Measurements from ENCODE around the gene TSKU.
"Not testable (repeated sequence)": the region's sequence is repeated elsewhere in the genome, so short reads cannot be mapped to it uniquely, and the experiment has no call there.

TSKU gene

DNA sequence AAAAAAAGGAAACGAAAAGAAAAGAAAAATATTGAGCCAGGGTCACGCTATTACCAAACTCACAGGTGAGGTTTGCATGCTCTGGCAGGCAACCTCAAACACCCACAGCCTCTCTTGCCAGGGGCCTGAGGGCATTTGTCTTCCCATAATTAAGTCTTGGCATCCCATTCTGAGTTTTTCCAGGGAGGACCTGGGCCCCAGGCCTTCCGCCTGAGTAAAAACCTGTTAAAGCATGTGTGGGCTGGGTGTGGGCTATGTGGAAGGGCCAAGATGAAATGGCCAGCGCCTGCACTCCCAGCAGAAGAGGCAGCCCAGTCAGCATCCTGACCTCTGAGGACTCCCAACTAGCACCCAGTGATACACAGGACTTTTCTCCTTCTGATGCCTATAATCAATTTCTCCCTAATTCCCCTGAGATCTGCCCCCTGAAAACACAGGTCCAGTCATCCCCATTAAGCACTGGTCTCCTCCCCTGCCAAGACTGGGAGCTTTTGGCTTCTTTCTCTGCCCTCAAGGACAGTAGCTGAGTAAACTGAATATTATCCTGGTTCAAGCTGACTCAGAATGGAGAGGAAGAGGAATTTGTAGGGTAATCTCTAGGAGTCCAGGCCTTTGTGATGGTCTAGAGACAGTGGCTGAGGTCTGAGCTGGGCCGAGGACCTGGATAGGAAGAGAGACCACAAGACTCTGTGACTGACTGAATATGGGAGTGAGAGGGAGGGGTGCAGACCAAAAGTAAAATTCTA is 42.0 kb downstream of the TSKU start:
- DNase-seq (ENCODE audit: low spot score) = no peak

DNA sequence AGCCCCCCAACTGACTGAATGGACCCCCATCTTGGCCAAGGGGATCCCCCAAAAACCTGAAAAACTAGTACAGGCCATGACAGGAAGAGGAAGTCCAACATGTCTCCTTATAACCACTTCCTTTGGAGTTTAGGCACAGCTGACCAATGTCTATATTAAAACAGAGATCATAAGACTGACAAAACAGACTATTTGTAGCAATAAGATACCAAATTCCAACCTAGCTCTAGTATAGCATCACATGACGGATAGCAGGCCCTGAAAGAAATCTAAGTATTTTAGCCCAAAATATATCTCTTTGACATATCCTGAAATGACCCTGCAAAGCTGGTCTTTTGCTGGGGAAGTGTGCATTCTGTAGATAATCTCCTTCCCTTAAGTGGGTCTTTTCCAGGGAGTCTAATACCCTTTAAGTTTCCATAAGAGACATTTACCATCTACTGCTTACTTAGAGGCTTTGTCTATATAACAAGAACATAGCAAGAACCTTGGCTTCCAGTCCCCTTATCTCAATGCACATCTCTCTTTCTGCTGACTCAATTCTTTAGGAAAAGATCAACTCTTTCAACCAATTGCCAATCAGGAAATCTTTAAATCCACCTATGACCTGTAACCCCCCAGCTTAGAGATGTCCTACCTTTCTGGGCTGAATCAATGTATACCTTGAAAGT is 42.7 kb downstream of the TSKU start:
- DNase-seq (ENCODE audit: low spot score) = no peak

DNA sequence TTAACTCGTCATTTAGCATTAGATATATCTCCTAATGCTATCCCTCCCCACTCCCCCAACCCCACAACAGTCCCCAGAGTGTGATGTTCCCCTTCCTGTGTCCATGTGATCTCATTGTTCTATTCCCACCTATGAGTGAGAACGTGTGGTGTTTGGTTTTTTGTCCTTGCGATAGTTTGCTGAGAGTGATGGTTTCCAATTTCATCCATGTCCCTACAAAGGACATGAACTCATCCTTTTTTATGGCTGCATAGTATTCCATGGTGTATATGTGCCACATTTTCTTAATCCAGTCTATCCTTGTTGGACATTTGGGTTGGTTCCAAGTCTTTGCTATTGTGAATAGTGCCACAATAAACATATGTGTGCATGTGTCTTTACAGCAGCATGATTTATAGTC is 43.4 kb downstream of the TSKU start:
- not testable (repeated sequence) for DNase-seq (ENCODE audit: low spot score)

DNA sequence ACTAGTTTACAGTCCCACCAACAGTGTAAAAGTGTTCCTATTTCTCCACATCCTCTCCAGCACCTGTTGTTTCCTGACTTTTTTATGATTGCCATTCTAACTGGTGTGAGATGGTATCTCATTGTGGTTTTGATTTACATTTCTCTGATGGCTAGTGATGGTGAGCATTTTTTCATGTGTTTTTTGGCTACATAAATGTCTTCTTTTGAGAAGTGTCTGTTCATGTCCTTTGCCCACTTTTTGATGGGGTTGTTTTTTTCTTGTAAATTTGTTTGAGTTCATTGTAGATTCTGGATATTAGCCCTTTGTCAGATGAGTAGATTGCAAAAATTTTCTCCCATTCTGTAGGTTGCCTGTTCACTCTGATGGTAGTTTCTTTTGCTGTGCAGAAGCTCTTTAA is 43.8 kb downstream of the TSKU start:
- DNase-seq (ENCODE audit: low spot score) = not testable (repeated sequence)

DNA sequence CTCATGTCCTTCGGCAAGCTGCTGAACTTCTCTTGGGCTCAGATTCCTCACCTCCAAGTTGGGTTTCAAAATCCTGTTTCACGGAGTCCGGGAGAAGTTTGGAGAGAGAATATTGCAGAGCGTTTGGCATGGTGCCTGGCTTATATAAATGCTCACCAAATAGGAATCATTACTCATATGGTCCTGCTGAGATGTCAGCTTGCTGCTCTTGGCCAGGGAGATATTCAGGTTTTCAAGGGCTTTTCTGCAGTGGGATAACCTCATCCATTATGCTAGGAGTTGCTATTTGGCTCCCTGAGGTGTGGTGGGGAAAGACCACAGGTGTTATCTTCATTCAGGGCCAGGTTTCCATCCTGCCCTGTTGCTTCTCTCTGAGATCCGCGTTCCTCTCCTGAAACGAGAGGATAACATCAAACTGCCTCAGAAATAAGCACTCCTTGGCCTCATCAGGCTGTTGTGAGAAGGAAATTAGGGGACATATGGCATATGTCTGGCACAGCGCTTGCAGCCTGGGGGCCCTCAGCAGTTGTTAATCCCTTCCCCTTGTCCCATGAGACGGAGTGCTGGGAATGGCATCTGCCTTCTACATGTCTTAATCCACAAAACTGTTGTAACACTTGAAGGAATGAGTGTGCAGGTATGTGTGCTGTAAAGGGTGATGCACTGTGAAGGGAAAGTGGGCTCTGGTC is 47.6 kb downstream of the TSKU start:
- DNase-seq (ENCODE audit: low spot score) = no peak

DNA sequence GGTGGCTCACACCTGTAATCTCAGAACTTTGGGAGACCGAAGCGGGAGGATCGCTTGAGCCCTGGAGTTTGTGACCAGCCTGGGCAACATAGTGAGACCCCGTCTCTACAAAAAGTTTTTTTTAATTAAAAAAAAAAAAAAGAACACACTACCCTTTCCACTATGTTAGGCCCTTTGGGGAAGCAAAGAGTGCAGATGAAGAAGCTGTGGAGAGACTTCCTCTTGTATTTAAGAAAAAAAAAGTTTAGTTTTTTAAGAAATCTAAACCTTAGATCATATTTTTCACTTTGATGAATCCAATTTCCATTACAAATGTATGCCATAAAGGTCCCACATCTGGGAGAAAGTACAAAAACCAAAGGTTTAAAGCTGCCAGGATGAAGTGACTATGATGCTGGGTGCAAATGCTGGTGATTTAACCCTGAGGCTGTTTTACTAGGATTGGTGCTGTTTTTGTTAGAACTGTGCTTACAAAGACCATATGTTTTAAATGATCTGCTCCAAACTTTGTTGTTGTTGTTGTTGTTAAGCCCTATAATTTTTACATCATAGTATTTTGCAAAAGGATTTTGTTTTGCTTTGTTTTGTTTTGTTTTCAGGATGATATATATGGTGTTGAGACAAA is 48.6 kb downstream of the TSKU start:
- no peak for DNase-seq (ENCODE audit: low spot score)

DNA sequence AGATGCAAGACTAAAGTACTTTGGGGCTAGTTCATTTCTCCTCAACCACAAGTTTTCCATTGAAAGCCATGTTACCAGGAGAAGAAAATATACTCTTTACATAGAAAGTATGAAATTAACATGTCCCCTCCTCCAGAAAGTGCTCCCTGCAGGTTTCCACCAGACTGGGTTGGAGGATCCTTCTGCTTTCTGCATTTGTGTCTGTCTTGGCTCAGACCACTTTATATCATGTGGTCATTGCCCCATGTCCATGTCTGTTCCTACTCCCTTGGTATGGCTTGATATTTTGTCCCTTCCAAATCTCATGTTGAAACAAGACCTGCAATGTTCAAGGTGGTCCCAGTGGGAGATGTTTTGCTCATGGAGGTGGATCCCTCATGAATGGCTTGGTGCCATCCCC is 49.2 kb downstream of the TSKU start:
- no peak for DNase-seq (ENCODE audit: low spot score)

DNA sequence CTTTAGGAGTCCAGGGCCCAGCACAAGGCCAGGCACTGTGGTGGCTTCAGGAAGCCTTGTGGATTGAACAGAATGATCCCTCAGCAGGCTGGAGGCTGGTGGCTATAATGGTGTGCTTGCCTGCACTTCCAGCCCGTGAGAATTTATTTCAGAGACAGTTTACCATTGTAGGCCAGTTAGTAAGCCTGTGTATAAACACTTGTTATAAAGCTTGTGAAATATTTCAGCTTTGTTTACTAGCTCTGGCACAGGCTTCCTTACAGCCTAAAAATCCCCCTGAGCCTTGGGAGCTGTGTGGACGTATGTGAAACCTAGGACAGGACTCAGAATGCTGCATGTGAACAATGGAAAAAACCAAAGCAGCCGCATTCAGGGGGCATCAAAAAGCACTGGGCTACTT is 51.0 kb downstream of the TSKU start:
- DNase-seq (ENCODE audit: low spot score) = no peak

DNA sequence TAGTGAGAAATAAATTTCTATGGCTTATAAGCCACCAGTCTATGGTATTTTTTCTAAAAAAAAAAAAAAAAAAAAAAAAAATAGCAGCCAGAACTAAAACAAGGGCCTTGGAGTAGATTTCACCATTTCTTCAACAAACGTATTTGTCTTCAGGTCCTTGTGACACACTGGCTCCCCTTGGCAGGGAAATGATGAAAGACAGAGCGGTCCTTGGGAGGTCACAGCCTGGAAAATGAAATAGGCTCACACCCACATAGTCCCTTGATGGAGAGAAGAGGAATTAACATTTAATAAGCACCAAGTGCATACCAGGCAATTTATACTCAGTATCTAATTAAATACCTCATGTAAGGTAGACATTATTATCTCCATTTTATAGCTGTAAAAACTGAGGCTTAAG is 51.9 kb downstream of the TSKU start:
- DNase-seq (ENCODE audit: low spot score) = no peak

DNA sequence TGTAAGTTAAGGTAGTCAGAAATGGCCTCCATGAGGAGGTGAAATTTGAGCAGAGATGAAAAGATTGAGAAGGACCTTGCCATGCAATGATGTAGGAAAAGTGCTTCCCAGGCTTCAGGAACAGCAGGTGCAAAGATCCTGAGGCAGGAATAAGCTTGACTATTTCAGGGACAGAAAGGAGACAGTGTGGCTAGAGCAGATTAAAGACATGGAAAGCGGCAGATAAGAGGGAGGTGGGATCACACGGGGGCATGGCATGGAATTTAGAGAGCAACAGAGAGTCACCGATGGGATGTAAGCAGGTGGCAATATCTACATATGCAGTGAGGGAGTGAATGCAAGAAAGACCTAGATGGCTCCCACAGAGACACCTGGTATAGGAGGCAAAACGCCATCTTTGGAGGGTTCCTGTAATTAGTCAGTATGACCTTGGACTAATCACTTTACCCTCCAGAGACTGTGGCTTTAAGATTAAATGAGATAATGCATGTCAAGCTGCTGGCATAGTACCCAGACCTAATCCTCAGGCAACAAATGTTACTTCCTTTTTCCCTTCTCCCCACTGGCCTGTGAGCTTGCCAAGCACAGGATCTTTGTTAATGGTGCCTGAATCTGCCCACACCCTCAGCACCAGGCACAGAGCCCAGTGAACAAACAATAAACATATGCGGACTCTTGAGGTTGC is 52.9 kb downstream of the TSKU start:
- no peak for DNase-seq (ENCODE audit: low spot score)

DNA sequence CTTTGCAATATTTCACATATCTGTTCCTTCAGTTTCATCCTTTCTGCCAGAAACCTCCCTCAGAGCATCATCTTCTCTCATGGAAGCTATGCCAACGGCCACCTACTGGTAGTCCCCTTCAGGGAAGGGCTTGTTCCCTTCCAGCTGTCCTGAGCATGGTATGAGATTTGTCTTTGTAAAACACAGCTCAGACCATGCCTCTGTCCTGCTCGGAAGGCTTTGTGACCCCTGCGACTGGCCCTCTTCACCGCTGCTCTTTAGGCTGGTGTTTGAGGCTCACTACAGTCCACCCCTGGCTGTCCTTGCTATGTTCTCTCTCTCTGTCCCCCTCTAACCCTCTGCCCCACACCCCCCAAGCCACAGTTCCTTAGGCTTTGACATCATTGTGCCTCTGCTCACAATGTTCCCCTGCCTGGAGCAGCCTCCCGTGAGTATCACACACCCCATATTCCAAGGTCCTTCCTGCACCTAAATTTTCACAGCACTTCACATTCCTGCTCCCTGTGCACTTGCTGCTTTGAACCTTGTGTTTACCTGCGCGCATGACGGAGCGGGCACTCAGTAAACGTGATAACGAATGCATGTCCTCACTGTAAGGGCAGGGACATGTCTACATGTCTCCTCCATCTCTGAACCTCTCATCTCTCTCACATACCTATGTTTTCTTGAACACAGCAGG is 53.6 kb downstream of the TSKU start:
- no peak for DNase-seq (ENCODE audit: low spot score)

DNA sequence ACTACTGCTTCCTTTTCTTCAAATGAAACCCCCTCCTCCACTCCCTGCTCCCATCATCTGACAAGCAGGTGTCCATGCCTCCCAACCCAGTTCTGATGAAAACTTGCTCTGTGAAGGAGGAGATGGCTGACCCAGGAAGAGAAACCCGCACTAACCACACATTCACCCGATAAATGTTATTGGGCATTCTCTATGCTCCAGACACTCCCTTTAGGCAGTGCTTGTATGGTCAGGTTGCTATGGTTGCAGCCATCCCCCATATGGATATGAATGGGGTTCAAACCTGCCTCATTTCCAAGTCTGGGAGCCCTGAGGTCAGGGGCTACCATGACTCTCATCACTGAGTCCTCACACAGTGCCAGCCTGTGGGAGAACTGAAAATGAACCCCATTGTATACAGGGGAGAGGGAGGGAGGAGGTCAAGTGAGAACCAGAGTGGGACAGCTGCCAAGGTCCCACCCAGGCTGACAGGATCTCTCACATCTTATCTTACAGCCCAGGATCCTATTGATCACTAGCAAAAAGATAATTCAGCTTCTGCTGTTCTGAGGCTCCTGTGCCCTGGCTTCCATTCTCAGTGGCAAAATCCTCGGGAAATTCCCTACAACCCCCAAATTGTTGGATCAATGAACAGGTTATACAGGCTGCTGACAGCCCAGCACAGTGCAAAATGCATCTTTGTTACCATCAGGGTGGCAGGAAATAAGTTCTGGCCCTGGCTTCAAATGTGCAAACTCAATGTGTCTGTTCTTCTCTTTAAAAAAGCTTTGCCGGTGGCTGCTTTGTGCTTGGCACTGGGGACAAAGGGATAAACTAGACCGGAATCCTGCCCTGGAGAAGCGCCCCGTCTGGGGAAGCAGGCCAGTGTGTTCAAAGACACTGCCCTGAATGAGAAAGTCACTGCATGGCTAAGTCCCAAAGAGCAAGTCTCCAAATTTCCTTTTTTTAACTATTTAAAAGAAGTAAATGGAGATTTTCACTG is 54.8 kb downstream of the TSKU start:
- no peak for DNase-seq (ENCODE audit: low spot score)

DNA sequence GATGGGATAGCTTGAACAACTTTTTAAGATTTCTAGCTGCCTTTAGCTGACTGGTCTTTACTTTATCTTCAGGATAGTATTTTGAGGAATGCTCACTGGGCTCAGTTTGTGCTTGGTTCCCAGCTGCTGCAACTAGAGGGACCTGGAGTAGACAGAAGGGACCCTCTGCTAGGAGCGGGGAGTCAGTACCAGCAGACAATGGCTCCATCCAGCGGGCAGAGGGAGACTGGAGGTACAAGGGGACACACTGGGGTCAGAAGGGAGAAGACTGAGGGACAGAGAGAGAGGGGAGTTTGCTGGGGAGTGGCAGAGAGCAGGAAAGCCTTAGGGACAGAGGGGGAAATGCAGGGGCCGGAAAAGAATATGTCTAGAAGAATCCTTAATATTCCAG is 55.5 kb downstream of the TSKU start:
- no peak for DNase-seq (ENCODE audit: low spot score)

DNA sequence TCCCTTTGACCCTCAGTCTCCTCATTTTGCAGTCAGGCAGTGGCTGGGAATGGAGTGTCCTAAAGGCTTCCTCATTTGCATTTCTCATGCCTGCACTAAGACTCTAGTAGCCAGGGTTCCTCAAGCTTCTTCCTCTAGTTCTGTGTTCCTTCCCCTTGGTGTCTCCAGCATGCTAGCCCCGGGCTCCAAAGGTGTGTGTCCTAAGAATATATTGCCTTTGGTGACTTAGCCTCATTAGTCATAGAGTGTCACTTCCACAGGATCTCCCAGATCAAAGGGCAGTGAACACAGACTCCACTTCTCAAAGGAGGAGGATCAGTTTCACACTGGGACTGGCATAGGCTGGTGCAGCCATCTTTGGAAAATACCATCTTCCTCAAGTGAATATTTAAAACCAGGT is 56.2 kb downstream of the TSKU start:
- no peak for DNase-seq (ENCODE audit: low spot score)

DNA sequence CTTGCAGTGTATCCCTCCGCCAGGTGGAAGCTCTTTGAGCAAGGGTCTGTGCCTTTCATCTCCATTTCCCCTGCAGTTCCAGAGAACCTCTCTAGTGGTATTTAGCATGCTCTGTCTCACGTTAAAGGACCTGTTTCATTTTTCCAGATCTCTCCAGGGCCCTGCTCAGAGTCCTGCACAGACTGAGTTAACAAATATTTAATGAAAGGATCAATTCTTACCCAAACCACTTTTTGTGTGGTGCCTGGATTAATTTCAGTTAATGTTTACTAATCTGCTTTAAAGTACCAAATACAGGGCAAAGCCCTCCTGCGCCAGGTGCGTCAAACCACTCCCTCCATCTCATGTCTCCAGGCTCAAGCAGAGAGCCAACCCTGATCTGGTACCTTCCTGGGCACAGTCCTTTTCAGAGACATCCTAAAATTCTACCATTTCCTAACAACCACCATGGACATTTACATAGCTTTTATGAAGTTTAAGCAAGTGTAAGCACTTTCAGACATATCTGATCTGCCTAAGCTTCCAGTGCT is 58.8 kb downstream of the TSKU start:
- DNase-seq (ENCODE audit: low spot score) = no peak

DNA sequence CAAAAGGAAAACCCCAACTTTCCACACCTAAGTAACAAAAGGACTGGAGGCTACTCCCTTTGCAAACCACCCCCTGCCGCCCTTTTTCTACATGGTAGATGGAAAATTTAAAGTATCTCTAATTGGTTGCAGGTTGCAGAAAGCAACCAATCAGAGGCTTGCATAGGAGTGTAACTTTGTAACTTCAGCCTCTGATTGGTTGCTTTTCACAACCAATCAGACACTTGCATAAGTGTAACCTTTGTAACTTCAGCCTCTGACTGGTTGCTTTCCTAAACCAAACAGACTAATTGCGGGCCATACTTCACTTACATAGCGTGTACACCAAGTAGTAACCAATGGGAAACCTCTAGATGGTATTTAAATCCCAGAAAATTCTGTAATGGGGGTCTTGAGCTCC is 60.8 kb downstream of the TSKU start:
- DNase-seq (ENCODE audit: low spot score) = no peak

DNA sequence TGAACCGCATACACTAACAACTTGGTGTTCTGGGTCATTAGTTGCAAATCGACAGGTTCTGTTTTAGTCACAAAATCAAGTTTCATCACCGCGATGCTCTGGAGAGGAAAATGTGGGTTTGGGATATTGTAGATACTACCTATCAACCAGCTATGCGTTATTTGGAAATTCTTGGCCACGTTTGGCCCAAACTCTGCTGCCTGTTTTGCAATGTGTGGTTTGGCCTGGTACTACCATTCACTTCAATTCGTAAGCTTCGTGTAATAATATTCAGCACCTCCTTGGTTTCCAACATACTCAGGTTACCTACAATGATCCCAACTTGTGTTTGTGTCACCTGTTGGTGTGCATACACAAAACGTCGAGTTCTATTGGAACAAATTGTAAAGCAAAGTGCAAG is 61.4 kb downstream of the TSKU start:
- DNase-seq (ENCODE audit: low spot score) = no peak

DNA sequence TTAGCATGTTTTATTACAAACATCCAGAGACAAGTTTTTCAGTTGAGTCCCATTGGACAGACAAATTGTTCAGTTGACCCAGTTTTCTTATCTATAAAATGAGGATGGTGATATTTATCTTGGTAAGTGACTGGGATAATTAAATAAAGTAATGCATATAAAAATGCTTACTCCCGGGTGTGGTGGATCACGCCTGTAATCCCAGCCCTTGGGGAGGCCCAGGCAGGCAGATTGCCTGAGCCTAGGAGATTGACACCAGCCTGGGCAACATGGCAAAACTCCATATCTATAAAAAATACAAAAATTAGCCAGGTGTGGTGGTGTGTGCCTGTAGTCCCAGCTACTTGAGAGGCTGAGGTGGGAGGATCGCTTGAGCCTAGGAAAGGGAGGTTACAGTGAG is 61.9 kb downstream of the TSKU start:
- no peak for DNase-seq (ENCODE audit: low spot score)

DNA sequence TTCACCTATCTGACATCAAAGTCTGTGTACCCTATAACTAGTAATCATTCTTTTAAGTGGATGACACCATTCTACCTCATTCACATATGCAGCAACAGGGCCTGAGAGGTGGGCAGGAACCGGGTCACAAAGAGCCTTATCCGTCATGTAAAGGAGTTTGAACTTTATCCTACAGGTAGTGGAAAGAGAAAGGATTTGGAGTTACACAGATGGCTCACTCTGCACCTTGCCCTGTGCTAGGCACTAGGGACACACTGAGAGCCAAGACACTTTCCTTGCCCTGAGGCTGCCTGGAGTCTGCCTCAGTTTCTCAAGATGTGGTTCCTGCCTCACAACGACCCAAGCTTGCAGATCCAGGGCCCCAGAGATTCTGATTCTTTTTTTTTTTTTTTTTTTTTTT is 63.3 kb downstream of the TSKU start:
- DNase-seq (ENCODE audit: low spot score) = no peak
